CD4-positive, alpha-beta T cell (primary cell): ENCODE measurements around the gene FBXO30. TPM values are rescaled to one million over a fixed set of nuclear protein-coding genes. Genes with fewer than 3 reads are reported as not detected.

Experiments used
- ATAC-seq: fragments of 200-7000 bp; cut with Tn5 transposase; one replicate; pipeline ENCODE4 v1.10.0; 2022; ENCODE audit warnings: mild to moderate bottlenecking; ENCODE audit not compliant: poor library complexity
- CTCF ChIA-PET: fragments of 350-600 bp; sonication (Branson Sonifier 250); formaldehyde crosslinking; loops from one replicate; lab custom pipeline; 2021; ENCODE audit warnings: antibody characterized with exemption, inconsistent platforms; lab: Charles Lee
- POLR2A ChIA-PET: fragments of 350-600 bp; sonication (Branson Sonifier 250); formaldehyde crosslinking; loops from one replicate; lab custom pipeline; 2021; ENCODE audit warnings: antibody characterized with exemption, inconsistent platforms; lab: Charles Lee
- DNase-seq, 14 experiments: peaks; one replicate each; pipeline ENCODE4 v3.0.0-alpha.2; 2013 to 2020; ENCODE audit warnings: mixed read lengths in 2 of 14
- H3K27ac ChIP-seq, 2 donors: one replicate each; pipeline versions ENCODE4 v1.5.1 to v1.7.0; 2013; ENCODE audit warnings: low read length in 2 of 2, low read depth in 1 of 2, mild to moderate bottlenecking in 1 of 2
- H3K27me3 ChIP-seq, 2 experiments: 1 replicate in 1 of 2; 2 replicates in 1 of 2; pipeline versions ENCODE4 v1.6.1 to v1.7.0; 2013; ENCODE audit warnings: low read length in 2 of 2, control low read depth in 1 of 2, mild to moderate bottlenecking in 1 of 2, moderate library complexity in 1 of 2; ENCODE audit not compliant: insufficient read depth in 2 of 2, control insufficient read depth in 1 of 2
- H3K36me3 ChIP-seq: one replicate; pipeline ENCODE4 v1.6.1; 2013; ENCODE audit warnings: low read length, control low read depth; ENCODE audit not compliant: insufficient read depth
- H3K4me1 ChIP-seq: one replicate; pipeline ENCODE4 v1.6.1; 2013; ENCODE audit warnings: low read length, control low read depth; ENCODE audit not compliant: insufficient read depth
- H3K4me3 ChIP-seq: one replicate; pipeline ENCODE4 v1.5.1; 2013; ENCODE audit warnings: mild to moderate bottlenecking, low read length, moderate library complexity
- H3K9me3 ChIP-seq, 2 experiments: 1 replicate in 1 of 2; 2 replicates in 1 of 2; pipeline versions ENCODE4 v1.6.1 to v1.7.0; 2013; ENCODE audit warnings: low read length in 2 of 2, mild to moderate bottlenecking in 2 of 2, control low read depth in 1 of 2, moderate library complexity in 1 of 2; ENCODE audit not compliant: control insufficient read depth in 1 of 2, insufficient read depth in 1 of 2
- H3K27ac Mint-ChIP-seq: one replicate; pipeline ENCODE4 v1.8.0; 2020; ENCODE audit warnings: mixed read lengths
- H3K27me3 Mint-ChIP-seq: one replicate; pipeline ENCODE4 v1.8.0; 2021; ENCODE audit warnings: mixed read lengths
- H3K36me3 Mint-ChIP-seq: one replicate; pipeline ENCODE4 v1.8.0; 2021; ENCODE audit warnings: low read depth, mixed read lengths
- H3K4me1 Mint-ChIP-seq: one replicate; pipeline ENCODE4 v1.8.0; 2021; ENCODE audit warnings: low read depth, mixed read lengths
- H3K4me3 Mint-ChIP-seq: one replicate; pipeline ENCODE4 v1.8.0; 2020; ENCODE audit warnings: mild to moderate bottlenecking, mixed read lengths
- H3K9me3 Mint-ChIP-seq: one replicate; pipeline ENCODE4 v1.8.0; 2020; ENCODE audit warnings: mixed read lengths
- intact Hi-C, 2 experiments: fragments of 100-400 bp; cut with DNase I in 1 of 2; cut with micrococcal nuclease in 1 of 2; formaldehyde crosslinking; loops; one replicate each; pipeline versions ENCODE4 v1.15.1 to v1.9.0; 2023 to 2025; cut with DNase I, micrococcal nuclease
- total RNA-seq, 174 experiments: library from RNA in 2 of 174; stranded (reverse) in 2 of 174; gene quantifications; one replicate each; pipeline ENCODE4 v1.2.3 and lab custom pipeline; 2021 to 2026
- TF ChIP-seq, protein P1 (sequence below): fragments of 200-600 bp; IDR thresholded peaks from one replicate; pipeline ENCODE4 v1.8.0; 2022; ENCODE audit warnings: antibody characterized with exemption, mild to moderate bottlenecking

Gene FBXO30
- total RNA-seq, 2 experiments from 2014 or later = 1.3 to 1.4 TPM

DNA sequence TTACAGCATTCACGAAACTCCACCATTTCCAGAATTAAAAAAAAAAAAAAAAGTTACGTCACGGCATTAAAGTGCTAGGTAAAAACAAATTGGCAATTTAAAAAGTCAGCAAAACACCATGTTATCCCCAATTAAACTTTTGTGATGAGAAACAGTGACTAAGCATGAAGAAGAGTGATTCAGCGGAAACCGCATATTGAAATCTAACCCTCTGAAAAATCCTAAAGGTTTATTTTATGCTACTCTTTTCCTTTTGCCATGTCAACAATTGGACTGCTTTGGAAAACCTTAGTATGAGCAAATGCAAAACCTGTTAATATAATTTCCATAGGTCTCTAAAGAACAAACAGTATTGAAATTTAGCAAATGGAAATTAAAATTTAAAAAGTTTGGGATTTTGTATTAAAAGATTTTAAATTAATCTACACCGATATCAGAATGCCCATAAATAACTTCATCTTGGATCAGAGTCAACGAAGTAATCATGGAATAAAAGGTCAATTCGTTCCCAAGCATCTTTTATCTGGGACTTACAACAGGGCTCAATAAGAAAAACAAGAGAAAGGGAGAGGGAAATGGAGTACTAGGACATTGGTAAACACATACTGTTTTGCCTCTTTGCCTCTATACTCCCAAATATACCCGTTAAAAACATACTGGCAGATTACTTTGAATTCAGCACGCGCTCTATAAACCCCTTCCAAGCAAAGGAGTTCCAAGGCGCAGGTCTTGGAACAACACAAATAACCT lies 1.1 kb downstream of the FBXO30 start:
- Histone ChIP-seq H3K9me3 (no peaks in the 10 kb centered on the region), H3K27ac (no peak overlapping the region), H3K4me1 (peaks cover 19% of the 10 kb centered on the region), H3K4me3 (peak overlapping the region; percentile 91), H3K27me3 (no peaks in the 10 kb centered on the region), H3K36me3 (no peaks in the 10 kb centered on the region)
- H3K9me3 Mint-ChIP-seq = no peaks in the 10 kb centered on the region
- intact Hi-C loops = loop anchor here (2.0 to 10.0 kb wide), 6 partner anchors 77 to 1719 kb away; partner anchors contain the start of genes EPM2A (in 1 of the 2), SF3B5 (in 1 of the 2), SHPRH (in 1 of the 2) and STXBP5 (in 1 of the 2)
- ChIA-PET CTCF (no interaction called here), POLR2A (interaction anchor here (2.7 to 3.4 kb wide), 2 partner anchors 78 kb away, joined by 10 to 60 read pairs; partner anchors contain the start of gene EPM2A)
- H3K36me3 Mint-ChIP-seq = peaks cover 8% of the 10 kb centered on the region
- TF ChIP-seq, protein P1, sequence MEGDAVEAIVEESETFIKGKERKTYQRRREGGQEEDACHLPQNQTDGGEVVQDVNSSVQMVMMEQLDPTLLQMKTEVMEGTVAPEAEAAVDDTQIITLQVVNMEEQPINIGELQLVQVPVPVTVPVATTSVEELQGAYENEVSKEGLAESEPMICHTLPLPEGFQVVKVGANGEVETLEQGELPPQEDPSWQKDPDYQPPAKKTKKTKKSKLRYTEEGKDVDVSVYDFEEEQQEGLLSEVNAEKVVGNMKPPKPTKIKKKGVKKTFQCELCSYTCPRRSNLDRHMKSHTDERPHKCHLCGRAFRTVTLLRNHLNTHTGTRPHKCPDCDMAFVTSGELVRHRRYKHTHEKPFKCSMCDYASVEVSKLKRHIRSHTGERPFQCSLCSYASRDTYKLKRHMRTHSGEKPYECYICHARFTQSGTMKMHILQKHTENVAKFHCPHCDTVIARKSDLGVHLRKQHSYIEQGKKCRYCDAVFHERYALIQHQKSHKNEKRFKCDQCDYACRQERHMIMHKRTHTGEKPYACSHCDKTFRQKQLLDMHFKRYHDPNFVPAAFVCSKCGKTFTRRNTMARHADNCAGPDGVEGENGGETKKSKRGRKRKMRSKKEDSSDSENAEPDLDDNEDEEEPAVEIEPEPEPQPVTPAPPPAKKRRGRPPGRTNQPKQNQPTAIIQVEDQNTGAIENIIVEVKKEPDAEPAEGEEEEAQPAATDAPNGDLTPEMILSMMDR = no peak
- H3K27me3 Mint-ChIP-seq = no peaks in the 10 kb centered on the region
- peak overlapping the region; percentile 58 for H3K27ac Mint-ChIP-seq
- peak overlapping the region; percentile 91 for H3K4me3 Mint-ChIP-seq
- ATAC-seq = no peak
- DNase-seq = peak in 2 of 14 experiments; percentile 21 to 30
- peaks cover 74% of the 10 kb centered on the region for H3K4me1 Mint-ChIP-seq

DNA sequence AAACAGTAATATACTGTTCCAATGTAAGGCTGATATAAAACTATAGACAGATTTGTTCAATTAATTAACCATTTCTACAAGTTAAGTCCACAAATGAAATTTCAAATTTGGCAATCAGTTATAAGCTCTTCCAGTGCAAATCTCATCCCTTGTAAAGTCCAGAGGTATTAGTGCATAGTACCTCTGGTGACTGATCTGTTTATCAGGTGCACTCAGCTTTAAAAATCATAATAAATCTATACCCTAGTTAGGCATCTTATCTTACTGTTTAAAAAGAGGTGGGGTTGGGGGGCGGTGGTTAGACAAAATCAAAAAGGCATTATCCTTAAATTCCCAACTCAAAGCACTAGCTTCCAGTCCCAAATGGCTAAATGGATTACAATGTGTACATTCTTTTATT lies 2.9 kb downstream of the FBXO30 start:
- no peaks in the 10 kb centered on the region for H3K27me3 ChIP-seq
- CTCF ChIA-PET = interaction anchor here (0.6 kb wide), 1 partner anchor 77 kb away, joined by 3 read pairs; the partner anchor contains the start of gene EPM2A
- Mint-ChIP-seq H3K36me3 (peaks cover 8% of the 10 kb centered on the region), H3K27me3 (no peaks in the 10 kb centered on the region), H3K9me3 (no peaks in the 10 kb centered on the region), H3K4me1 (peaks cover 61% of the 10 kb centered on the region), H3K4me3 (no peak overlapping the region), H3K27ac (no peak overlapping the region)
- intact Hi-C loops = loop anchor here in 1 of 2 experiments (10.0 kb wide), 2 partner anchors 1393 to 1717 kb away; partner anchors contain the start of genes SF3B5 and STXBP5
- TF ChIP-seq, protein P1 = no peak
- H3K9me3 ChIP-seq = no peaks in the 10 kb centered on the region
- H3K4me1 ChIP-seq = peaks cover 19% of the 10 kb centered on the region
- H3K4me3 ChIP-seq = no peak overlapping the region
- no peak for DNase-seq
- H3K27ac ChIP-seq = no peak overlapping the region
- POLR2A ChIA-PET = interaction anchor here (2.7 kb wide), 1 partner anchor 76 kb away, joined by 10 read pairs; the partner anchor contains the start of gene EPM2A
- H3K36me3 ChIP-seq = no peaks in the 10 kb centered on the region
- no peak for ATAC-seq

DNA sequence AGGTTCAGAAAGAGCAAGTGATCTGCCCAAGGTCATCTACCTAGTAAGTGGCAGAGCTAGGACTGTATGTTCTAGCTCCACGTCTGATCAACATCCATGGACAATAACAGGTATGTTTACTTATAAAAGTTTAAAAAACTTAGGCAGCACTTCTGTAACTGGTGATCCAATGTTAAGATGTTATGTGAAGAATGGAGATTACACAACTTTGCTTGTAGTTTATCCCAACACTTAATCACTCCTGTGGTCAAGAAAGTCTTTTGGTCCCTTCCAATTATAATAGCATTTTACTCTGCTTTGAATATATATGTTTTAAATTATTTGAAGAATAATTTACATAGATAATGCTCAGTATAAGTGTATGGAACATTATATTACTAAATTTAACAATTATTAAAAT lies 4.8 kb downstream of the FBXO30 start:
- CTCF ChIA-PET = interaction anchor here (1.3 kb wide), 1 partner anchor 78 kb away, joined by 3 read pairs; no protein-coding TSS in a partner anchor
- TF ChIP-seq, protein P1 = no peak
- intact Hi-C loops = loop anchor here in 1 of 2 experiments (10.0 kb wide), 2 partner anchors 1395 to 1715 kb away; partner anchors contain the start of genes SF3B5 and STXBP5
- Histone ChIP-seq H3K27ac (no peak overlapping the region), H3K36me3 (peaks cover 14% of the 10 kb centered on the region), H3K4me3 (no peak overlapping the region), H3K27me3 (no peaks in the 10 kb centered on the region), H3K4me1 (peaks cover 6% of the 10 kb centered on the region), H3K9me3 (no peaks in the 10 kb centered on the region)
- H3K27ac Mint-ChIP-seq = no peak overlapping the region
- peaks cover 44% of the 10 kb centered on the region for H3K4me1 Mint-ChIP-seq
- DNase-seq (no peak), ATAC-seq (no peak)
- no peak overlapping the region for H3K4me3 Mint-ChIP-seq
- H3K27me3 Mint-ChIP-seq = no peaks in the 10 kb centered on the region
- POLR2A ChIA-PET = no interaction called here
- peaks cover 16% of the 10 kb centered on the region for H3K36me3 Mint-ChIP-seq
- no peaks in the 10 kb centered on the region for H3K9me3 Mint-ChIP-seq
